GM19397 (cell line): ENCODE data around the gene NFKBIZ.
"Not testable (repeated sequence)": the region's sequence is repeated elsewhere in the genome, so short reads cannot be mapped to it uniquely, and the experiment has no call there.

ENCODE experiments used
- ATAC-seq: cut with Tn5 transposase; IDR thresholded peaks from one replicate; pipeline ENCODE4 v1.9.1; 2021; ENCODE audit warnings: mild to moderate bottlenecking, moderate library complexity; ENCODE audit not compliant: unreplicated experiment

NFKBIZ gene

DNA sequence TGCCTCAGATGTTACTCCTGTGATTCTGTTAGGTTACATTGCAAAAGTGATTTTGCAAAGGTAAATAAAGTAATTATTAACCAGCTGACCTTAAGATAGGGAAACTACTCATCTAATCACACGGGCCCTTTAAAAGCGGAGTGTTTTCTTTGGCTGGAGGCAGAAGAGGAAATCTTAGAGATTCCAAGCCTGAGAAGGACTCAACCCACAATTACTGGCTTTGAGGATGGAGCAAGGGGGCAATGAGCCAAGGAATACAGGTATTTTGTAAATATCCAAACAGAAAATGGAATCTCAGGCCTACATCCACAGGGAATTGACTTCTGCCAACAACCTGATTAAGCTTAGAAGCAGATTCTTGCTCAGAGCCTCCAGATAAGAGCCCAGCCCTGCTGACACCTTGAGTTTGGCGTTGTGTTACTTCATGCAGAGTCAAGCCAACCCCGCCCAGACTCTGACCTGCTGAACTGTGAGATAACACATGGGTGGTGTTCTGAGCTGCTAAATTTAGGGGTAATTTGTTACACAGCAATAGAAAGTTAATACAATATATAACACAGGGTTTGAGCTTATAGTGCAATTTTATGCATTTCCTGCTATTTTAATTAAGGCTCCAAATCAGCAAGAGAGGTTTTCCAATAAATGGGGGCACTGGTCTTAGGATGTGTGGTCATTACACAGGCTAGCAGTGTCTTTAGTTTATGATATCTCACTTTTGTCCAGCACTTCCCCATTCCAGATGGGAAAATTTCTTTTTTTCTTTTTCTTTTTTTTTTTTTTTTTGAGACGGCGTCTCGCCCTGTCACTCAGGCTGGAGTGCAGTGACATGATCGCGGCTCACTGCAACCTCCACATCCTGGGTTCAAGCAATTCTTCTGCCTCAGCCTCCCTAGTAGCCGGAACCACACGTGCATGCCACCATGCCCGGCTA, 19.5 kb downstream of the NFKBIZ start:
- ATAC-seq = no peak

DNA sequence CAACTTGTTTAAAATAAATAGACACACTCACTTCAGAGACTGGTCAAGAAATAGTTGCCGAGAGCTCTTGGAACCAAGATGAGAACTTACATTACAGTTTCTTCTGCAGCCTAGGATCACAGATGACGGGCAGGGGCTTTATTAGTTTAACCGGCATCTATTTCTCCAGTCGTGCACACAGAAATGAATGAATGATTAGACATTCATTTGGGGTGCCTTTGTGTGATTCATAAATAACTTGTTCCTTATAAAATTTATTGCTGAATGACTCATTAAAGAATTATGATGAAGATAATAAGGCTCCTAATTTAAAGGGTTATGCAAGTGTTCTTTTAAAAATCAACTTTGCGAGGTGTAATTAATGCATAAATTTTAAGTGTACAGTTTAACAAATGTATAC, 20.8 kb downstream of the NFKBIZ start:
- no peak for ATAC-seq

DNA sequence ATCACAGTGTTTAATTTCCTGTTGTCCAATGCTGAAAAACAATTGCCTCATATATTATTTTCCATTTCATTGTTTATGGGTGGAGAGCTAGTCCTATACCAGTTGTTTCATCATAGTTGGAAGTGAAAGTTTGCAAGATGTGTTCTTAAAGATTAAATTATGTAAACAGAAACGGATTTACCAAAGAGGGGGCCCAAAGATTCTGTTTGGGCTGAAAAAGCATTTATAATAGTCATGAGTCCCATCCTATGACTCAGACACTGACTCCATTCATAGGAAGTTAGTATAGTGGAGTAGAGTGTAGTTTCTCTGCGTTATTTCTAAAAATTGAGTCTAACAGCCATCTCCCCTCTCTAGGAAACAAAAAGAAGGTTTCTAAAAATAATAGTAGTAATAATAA, 24.3 kb downstream of the NFKBIZ start:
- no peak for ATAC-seq

DNA sequence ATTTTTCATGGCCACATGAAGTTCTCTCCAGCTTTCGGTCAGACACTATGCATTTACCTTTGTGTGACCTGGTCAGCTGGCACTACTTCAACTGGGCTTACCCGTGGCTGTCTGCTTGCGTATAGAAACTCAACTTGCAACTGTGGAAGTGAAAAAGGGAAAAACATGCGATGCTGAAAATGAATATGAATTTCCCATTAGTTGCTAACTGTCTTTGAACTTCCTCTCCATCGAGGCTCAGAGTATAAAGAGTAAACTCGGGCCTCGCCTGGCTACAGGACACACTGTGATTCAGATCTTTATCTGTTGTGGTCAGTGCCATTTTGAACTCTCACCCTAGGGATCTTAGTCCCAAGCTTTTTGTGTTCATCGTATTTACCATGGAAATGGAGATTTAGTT, 26.8 kb downstream of the NFKBIZ start:
- ATAC-seq = no peak

DNA sequence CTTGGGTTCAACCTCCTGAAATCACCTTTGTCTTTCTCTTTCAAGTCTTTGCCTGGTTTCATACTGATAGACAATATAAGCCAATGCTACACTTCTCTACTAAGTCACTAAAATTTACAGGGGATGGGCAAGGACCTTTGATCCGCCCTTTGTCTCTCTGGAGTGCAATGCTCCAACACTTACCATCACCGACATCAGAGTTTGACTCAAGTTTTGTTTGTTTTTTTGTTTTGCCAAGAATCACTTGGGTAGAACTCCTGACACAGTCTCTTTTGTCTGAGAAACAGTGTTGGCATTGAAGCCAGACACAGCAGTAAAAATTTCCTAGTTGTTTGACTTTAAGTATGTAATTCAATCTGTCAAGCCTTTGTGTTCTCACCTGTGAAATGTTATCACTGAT, 29.3 kb downstream of the NFKBIZ start:
- no peak for ATAC-seq

DNA sequence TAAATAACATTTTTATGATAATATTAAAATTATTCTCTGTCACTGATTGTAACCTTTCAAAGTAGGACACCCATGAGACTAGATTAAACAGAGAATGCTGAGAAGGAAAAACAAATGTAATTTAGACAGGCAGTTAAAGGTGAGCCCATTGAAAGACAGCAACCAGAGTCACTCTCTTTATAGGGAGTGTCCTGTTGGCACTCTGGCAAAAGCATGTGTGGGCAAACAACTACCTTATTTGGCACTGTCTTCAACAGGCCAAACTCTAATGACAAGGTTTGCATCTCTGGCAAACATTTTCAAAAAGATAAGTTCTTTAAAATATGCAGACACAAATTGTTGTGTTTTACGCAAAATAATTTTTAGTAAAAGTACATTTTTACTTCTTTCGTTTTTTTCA, 29.8 kb downstream of the NFKBIZ start:
- no peak for ATAC-seq

DNA sequence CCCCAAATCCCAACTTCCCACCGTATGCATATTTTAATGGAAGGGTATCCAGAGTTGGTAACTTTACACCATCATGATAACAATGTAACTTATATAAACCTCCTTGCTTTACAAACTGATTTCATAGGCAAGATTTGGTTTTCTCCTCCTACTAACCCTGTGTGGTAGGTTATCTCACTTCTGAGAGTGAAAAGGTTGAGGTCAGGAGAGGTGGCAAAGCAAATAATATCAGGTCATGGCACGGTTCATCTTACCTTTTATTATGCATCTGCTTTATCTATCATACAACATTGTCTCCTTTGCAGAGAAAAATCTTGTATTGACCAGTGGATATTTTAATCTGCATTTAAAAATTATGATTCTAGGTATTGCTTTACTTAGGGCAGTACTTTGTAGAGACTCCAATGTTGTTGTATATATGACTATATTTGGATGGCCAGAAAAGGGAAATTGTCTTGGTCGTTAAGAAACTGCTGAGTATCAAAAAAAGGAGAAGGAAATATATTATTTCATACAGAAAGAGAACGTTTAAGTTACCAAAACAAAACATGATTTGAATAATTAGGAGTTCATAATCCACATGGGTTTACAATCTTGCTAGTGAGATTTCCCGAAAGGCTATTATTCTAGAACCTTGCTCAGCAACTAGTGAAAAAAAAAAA, 30.4 kb downstream of the NFKBIZ start:
- no peak for ATAC-seq

DNA sequence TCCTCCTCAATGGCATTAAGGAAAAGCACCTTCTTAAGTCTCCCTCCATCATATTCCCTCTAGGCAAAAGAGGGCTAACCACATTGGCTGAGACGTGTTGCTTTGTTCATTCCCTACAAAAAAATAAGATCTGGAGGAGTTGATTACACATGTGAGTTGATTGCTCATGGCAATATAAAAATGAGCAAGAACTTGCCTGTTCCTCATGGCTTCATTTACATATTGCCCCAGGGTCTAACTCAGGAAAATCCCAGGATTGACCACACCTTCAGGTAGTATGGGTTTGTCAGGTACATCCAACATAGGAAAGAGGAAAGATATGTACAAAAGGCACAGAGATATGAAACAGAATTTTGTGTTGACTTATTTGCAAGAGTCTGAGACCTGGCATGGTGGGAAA, 35.5 kb downstream of the NFKBIZ start:
- no peak for ATAC-seq

DNA sequence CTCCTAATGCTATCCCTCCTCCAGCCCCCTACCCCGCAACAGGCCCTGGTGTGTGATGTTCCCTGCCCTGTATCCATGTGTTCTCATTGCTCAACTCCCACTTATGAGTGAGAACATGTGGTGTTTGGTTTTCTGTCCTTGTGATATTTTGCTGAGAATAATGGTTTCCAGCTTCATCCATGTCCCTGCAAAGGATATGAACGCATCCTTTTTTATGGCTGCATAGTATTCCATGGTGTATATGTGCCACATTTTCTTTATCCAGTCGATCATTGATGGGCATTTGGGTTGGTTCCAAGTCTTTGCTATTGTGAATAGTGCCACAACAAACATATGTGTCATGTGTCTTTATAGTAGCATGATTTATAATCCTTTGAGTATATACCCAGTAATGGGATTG, 36.3 kb downstream of the NFKBIZ start:
- ATAC-seq = not testable (repeated sequence)

DNA sequence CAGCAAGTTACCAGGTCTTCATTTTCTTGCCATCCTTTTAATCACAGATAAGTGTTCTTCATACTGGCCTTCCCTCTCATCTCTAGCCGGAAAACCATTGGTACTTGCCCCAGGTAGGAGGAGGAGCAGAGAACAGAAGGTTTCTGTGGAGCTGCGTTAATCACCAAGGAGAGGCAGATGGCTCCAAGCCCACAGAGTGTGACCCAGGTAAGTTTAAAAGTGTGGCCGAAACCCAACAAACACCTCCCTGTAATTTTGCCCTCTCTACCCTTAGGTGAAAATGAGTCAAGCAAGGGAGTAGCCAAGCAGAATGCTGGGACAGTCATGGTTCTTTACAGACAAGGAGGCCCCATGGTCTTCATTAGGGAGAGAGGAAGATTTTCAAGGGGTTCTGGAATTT, 37.3 kb downstream of the NFKBIZ start:
- ATAC-seq = no peak

DNA sequence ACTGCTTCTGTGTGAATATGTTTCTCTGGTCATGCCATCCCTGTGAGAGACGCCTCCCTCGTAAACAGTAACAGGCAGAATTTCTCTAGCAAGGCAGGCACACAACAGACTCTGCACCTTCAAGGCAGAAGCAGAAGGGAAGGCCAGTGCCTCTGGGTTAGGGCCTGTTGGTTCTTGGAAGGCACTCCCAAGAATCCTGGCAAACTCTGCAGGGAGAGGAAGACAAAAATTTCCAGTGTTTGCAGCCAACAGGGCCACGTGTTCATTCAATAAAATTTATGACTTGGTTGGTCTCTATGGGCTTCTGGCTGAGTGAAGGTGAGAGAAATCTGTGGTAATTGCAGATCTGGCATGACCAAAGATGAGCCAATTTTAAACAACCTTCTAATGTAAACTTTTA, 39.3 kb downstream of the NFKBIZ start:
- ATAC-seq = no peak

DNA sequence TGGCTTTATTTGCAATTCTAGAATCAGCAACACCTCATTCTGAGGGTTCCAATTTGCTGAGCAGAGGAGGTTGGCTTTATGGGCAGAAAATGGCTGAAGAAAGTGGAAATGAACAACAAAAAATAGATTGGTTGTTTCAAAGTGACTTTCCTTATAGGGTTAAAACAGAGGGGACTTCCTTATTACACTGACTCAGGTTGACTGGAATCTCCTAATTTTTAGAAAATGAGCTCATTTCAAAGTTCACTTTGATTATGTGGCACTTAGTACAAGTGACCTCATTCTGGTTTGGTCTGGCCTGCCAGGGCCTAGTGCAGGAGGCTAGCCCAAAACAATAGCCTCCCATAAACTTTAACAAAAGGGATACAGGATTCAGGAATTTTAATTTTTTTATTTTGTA, 41.4 kb downstream of the NFKBIZ start:
- ATAC-seq = no peak

DNA sequence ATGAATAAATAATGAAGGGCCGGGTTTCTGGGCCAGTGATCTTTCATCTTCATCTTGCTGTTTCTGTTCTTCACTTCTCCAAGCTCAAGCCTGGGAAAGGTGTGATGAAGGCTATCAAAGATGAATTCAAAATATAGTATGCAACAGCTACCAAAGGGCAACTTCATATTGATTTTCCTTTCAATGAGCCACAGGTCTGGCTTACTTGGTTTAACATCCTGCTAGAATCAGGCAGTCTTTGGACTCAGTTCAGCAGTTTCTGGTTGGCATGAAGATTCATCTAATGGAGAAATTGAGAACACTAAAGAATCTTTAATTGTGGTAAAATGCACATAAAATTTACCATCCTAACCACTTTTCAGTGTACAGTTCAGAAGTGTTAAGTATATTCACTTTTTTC, 43.3 kb downstream of the NFKBIZ start:
- no peak for ATAC-seq

DNA sequence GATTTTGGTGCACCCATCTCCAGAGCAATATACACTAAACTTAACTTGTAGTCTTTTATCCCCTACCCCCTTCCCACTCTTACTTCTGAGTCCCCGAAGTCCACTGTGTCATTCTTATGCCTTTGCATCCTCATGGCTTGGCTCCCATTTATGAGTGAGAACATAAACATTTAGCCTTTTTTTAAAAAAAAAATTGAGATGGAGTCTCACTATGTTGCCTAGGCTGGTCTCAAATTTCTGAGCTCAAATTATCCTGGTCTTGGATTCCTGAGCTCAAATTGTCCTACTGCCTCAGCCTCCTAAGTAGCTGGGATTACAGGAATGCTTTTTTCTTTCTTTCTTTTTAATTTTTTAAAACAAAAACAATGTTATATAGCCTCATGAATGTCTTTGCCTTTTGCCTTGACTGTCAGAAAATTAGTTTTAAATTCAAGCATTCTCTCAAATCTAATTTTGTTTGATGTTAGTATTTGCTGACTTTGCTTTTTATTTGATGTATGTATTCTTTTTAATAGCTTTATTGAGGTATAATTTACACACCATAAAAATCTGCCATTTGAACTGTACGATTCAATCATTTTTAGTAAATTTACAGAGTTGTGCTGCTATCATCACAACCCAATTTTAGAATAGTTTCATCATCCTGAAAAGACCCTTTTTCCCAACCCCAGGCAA, 46.9 kb downstream of the NFKBIZ start:
- no peak for ATAC-seq

DNA sequence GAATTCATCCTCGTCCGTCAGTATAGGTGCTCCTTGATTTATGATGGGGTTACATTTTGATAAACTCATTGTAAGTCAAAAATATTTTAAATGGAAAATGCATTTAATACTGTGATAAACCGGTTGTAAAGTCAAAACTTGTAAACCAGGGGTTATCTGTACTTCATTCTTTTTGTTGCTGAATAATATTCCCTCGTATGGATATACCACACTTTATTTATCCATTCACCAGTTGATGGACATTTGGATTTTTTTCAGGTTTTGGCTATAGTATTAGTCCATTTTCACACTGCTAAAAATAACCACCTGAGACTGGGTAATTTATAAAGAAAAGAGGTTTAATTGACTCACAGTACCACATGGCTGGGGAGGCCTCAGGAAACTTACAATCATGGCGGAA, 47.7 kb downstream of the NFKBIZ start:
- ATAC-seq = no peak

DNA sequence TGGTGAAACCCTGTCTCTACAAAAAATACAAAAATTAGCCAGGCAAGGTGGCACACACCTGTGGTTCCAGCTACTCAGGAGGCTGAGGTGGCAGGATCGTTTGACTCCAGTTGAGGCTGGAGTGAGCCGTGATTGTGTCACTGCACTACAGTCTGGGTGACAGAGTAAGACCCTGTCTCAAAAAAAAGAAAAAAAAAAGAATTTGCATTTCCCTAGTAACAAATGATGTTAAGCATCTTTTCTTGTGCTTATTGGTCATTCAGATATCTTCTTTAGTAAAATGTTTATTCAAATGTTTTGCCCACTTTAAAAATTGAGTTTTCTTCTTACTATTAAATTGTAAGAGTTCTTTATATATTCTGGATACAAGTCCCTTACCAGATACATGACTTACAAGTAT, 48.7 kb downstream of the NFKBIZ start:
- no peak for ATAC-seq

DNA sequence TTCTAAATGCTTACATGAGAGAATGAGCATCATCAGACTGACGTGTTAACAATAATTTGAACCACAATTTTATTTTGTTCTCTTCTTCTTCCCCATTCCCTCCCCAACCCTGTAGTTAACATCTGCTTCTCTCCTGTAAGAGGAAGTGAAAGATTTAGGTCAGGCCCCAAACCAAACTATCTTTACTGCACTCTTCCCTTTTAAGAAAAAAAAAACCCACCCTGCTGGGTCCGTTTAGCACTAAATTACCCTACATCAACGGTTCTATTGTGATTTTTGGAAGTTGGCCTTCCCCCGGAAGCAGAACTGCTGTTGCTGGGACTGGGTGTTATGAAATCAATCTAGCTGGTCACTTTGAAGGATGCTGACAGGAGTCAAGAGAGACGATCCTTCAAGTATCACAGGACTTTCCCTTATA, 49.4 kb downstream of the NFKBIZ start:
- peak; percentile 85 for ATAC-seq

DNA sequence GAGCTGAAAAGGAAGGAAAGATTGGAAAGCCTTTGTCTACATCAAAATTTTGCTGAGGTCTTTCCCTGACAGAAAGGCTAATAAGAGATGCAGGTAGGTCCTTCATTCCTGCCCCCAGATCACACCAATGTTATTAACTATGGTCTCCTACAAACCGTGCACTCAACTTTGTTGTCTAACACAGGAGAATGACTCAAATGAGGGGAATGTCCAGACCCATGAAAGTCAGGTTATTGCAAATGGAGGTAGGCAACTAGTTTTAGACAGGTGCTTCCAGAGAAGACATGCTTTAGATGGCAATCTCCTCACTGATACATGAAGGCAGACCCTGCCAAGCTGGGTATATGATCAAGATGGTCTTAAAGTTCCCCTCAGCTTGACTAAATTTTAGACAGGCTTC, 51.0 kb downstream of the NFKBIZ start:
- no peak for ATAC-seq

DNA sequence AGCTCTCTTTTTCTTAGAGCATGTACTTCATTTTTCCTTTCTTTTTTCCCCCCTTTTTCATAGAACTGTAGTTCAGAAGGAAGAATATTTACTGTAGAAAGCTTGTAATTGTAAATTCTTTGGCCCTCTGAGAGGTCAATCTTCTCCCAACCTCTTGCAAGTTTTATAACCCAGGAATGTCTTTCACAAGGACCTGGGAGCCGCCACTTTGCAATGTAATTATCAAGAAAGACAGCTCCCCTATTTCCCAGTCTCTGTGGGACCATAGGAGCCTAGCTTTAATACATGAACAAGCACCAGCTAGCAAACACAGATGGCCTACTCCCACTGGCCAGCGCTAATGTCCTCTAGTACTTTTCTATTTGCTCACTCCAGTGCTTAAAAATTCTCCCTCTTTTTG, 51.4 kb downstream of the NFKBIZ start:
- ATAC-seq = no peak

DNA sequence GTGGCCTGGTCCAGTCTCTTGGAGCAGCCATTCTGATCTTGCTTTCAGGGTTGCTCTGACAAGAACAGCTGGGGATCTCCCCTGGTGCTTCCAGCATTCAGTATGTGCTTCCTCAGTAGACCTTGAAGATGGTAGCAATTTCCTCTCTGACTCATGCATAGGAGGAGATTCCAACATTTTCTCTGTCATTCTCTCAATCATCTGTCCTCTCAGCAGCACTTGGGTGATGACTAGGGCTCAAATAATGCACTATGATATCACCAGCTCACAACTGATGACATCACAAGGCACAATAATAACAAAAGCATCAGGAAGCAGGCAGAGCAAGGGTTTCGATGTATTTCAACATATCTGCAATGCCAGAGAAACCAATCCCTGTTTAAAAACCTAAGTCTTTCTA, 52.7 kb downstream of the NFKBIZ start:
- ATAC-seq = peak; percentile 46

DNA sequence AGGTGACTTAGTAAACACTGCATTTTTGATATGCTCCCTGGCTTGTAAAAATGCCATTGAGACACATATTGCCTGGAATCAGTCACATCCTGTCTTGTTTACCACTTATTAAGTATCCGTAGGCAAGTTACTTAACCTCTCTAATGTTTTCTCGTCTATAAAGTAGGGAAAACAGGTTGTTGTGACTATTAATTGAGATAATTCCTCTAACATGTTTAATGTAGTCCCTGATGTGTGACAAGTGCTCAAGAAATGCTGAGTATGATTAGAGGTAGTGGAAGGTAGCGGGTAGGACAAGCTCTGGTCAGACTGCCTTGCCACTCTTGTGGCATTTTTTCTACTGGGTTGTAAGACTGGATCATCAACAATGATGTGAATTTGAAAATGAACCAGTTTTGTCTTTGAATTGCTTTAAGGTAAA, 54.1 kb downstream of the NFKBIZ start:
- ATAC-seq = no peak

DNA sequence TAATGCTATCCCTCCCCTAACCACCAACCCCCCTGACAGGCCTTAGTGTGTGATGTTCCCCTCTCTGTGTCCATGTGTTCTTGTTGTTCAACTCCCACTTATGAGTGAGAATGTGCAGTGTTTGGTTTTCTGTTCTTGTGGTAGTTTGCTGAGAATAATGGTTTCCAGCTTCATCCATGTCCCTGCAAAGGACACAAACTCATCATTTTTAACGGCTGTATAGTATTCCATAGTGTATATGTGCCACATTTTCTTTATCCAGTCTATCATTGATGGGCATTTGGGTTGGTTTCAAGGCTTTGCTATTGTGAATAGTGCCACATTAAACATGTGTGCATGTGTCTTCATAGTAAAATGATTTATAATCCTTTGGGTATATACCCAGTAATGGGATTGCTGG, 56.3 kb downstream of the NFKBIZ start:
- not testable (repeated sequence) for ATAC-seq
